GM12864 (cell line): Measurements from ENCODE around the gene SMIM29.

Source experiments
- DNase-seq: peaks from one replicate; pipeline ENCODE4 v3.0.0-alpha.2; 2011; ENCODE audit warnings: low read depth
- H3K4me3 ChIP-seq: 2 replicates; pipeline ENCODE4 v1.5.1; 2011; ENCODE audit warnings: mild to moderate bottlenecking, low read depth, low read length, control low read depth
- CTCF ChIP-seq: IDR thresholded peaks from 2 replicates; pipeline ENCODE4 v1.5.1; 2011; ENCODE audit warnings: low read depth, mild to moderate bottlenecking, moderate library complexity, low read length, control low read depth, inconsistent platforms; ENCODE audit errors: missing control alignments

The SMIM29 gene

GRCh38 chr6:34235307-34236130, 13.3 kb downstream of the SMIM29 start:
- no peak for DNase-seq
- peak overlapping the region; percentile 93 for H3K4me3 ChIP-seq
- no peak for TF ChIP-seq CTCF

GRCh38 chr6:34234667-34235306, 14.0 kb downstream of the SMIM29 start:
- no peak overlapping the region for H3K4me3 ChIP-seq
- DNase-seq, result no peak
- TF ChIP-seq CTCF, result no peak

- TF ChIP-seq CTCF, result no peak
- DNase-seq, result no peak
- no peak overlapping the region for H3K4me3 ChIP-seq
Measured at GRCh38 chr6:34233867-34234266, 14.9 kb downstream of the SMIM29 start.

- DNase-seq, result no peak
- no peak for TF ChIP-seq CTCF
- no peak overlapping the region for H3K4me3 ChIP-seq
Measured at GRCh38 chr6:34232901-34233300, 15.9 kb downstream of the SMIM29 start.

GRCh38 chr6:34231566-34232336, 17.1 kb downstream of the SMIM29 start:
- no peak for TF ChIP-seq CTCF
- no peak for DNase-seq
- no peak overlapping the region for H3K4me3 ChIP-seq

GRCh38 chr6:34230653-34231371, 18.0 kb downstream of the SMIM29 start:
- TF ChIP-seq CTCF, result no peak
- DNase-seq, result no peak
- H3K4me3 ChIP-seq, result no peak overlapping the region
